ENCODE measurements around the gene TMC1.
"Not testable (repeated sequence)": the region's sequence is repeated elsewhere in the genome, so short reads cannot be mapped to it uniquely, and the experiment has no call there.

The TMC1 gene

GRCh38 chr9:72844440-72844768, 323.0 kb downstream of the TMC1 start:
- no peaks in the 10 kb centered on the region for H3K27me3 Mint-ChIP-seq
- CTCF ChIA-PET = interaction anchor here (1.1 to 1.3 kb wide), 2 partner anchors 12 to 14 kb away, joined by 3 to 4 read pairs; no protein-coding TSS in a partner anchor
- no peak for DNase-seq
- H3K4me3 Mint-ChIP-seq = no peak overlapping the region
- no peaks in the 10 kb centered on the region for H3K36me3 Mint-ChIP-seq
- peaks cover 4% of the 10 kb centered on the region for H3K9me3 Mint-ChIP-seq
- no peak overlapping the region for H3K27ac Mint-ChIP-seq
- H3K4me1 Mint-ChIP-seq = no peaks in the 10 kb centered on the region

- not testable (repeated sequence) for H3K27me3 Mint-ChIP-seq, H3K36me3 Mint-ChIP-seq, H3K4me1 Mint-ChIP-seq, DNase-seq, H3K27ac Mint-ChIP-seq, H3K9me3 Mint-ChIP-seq, H3K4me3 Mint-ChIP-seq
- CTCF ChIA-PET = interaction anchor here (1.3 to 2.1 kb wide), 2 partner anchors 12 to 13 kb away, joined by 3 to 8 read pairs; no protein-coding TSS in a partner anchor
Measured at GRCh38 chr9:72845052-72845451, 323.6 kb downstream of the TMC1 start.

- H3K27me3 Mint-ChIP-seq, CTCF ChIA-PET, H3K36me3 Mint-ChIP-seq, H3K4me1 Mint-ChIP-seq, H3K9me3 Mint-ChIP-seq, DNase-seq, H3K4me3 Mint-ChIP-seq, H3K27ac Mint-ChIP-seq: not testable (repeated sequence)
Measured at GRCh38 chr9:72850209-72850608, 328.8 kb downstream of the TMC1 start.

DNA sequence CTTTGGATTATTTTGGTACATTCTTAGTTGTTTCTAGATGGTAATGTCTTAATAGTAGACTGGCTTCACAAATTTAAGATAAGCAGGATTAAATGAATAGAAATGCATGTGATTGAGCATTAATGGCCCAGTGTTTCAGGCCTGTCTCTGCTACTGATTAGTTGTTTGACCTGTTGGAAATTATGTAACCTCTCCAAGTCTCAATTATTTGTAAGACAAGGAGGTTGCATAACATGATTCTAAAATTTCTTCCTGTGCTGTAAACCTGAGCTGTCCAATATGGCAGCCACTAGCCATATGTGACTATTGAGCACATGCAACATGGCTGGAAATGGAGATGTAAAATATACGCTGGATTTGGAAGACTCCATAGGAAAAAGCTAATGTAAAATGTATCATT, 333.9 kb downstream of the TMC1 start:
- CTCF ChIA-PET = interaction anchor here (1.0 kb wide), 1 partner anchor 167 kb away, joined by 4 read pairs; no protein-coding TSS in a partner anchor
- no peak for DNase-seq
- no peaks in the 10 kb centered on the region for H3K27me3 Mint-ChIP-seq
- no peaks in the 10 kb centered on the region for H3K9me3 Mint-ChIP-seq
- no peak overlapping the region for H3K4me3 Mint-ChIP-seq
- no peaks in the 10 kb centered on the region for H3K36me3 Mint-ChIP-seq
- H3K27ac Mint-ChIP-seq = no peak overlapping the region
- H3K4me1 Mint-ChIP-seq = no peaks in the 10 kb centered on the region

GRCh38 chr9:72855890-72856523, 334.6 kb downstream of the TMC1 start:
- H3K27me3 Mint-ChIP-seq = no peaks in the 10 kb centered on the region
- CTCF ChIA-PET = interaction anchor here (1.0 to 1.1 kb wide), 2 partner anchors 12 to 167 kb away, joined by 4 read pairs; no protein-coding TSS in a partner anchor

DNA sequence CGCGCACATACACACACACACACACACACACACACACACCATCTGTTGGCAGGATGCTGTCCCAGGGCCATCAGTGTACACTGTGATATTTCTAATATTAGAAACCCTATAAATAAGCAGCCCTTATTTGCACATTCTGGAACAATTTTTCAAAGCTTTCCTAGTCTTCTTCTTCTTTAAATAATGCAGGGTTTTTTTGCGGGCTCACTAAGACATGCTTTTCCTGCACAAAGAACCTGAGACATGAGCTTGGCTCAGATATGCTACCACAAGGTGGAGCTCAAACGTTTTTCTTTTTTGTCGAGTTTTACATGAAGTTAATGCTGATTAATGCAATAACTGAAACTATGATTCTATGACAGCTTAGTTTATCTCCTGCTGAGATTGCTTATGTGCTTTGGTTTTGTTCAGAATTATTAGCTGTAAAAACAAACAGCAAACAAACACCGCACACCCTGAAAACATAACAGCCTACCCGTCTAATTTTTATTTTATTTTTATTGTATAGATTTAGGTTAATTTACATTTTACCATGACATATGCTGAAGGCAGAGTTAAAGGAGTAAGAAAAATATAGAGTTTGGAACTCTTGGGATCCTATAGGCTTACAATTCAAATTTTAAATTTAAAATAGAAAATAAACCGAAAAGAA, 335.7 kb downstream of the TMC1 start:
- Mint-ChIP-seq H3K27me3 (no peaks in the 10 kb centered on the region), H3K9me3 (no peaks in the 10 kb centered on the region), H3K4me1 (no peaks in the 10 kb centered on the region), H3K27ac (no peak overlapping the region), H3K36me3 (no peaks in the 10 kb centered on the region), H3K4me3 (no peak overlapping the region)
- no peak for DNase-seq
- CTCF ChIA-PET = interaction anchor here (1.1 to 1.5 kb wide), 5 partner anchors 11 to 585 kb away, joined by 3 to 8 read pairs (median 4); no protein-coding TSS in a partner anchor

More at GRCh38 chr9:72855890-72856523, 334.6 kb downstream of the TMC1 start:
- H3K27ac Mint-ChIP-seq = no peak overlapping the region
- H3K36me3 Mint-ChIP-seq = no peaks in the 10 kb centered on the region
- no peak overlapping the region for H3K4me3 Mint-ChIP-seq
- no peaks in the 10 kb centered on the region for H3K4me1 Mint-ChIP-seq
- no peak for DNase-seq
- H3K9me3 Mint-ChIP-seq = no peaks in the 10 kb centered on the region

GRCh38 chr9:72857624-72857996, 336.2 kb downstream of the TMC1 start:
- no peaks in the 10 kb centered on the region for H3K4me1 Mint-ChIP-seq
- no peaks in the 10 kb centered on the region for H3K36me3 Mint-ChIP-seq
- CTCF ChIA-PET = interaction anchor here (1.0 to 1.5 kb wide), 7 partner anchors 12 to 586 kb away, joined by 3 to 8 read pairs (median 3); no protein-coding TSS in a partner anchor
- no peaks in the 10 kb centered on the region for H3K27me3 Mint-ChIP-seq
- DNase-seq = no peak
- H3K4me3 Mint-ChIP-seq = no peak overlapping the region
- no peaks in the 10 kb centered on the region for H3K9me3 Mint-ChIP-seq
- H3K27ac Mint-ChIP-seq = no peak overlapping the region

DNA sequence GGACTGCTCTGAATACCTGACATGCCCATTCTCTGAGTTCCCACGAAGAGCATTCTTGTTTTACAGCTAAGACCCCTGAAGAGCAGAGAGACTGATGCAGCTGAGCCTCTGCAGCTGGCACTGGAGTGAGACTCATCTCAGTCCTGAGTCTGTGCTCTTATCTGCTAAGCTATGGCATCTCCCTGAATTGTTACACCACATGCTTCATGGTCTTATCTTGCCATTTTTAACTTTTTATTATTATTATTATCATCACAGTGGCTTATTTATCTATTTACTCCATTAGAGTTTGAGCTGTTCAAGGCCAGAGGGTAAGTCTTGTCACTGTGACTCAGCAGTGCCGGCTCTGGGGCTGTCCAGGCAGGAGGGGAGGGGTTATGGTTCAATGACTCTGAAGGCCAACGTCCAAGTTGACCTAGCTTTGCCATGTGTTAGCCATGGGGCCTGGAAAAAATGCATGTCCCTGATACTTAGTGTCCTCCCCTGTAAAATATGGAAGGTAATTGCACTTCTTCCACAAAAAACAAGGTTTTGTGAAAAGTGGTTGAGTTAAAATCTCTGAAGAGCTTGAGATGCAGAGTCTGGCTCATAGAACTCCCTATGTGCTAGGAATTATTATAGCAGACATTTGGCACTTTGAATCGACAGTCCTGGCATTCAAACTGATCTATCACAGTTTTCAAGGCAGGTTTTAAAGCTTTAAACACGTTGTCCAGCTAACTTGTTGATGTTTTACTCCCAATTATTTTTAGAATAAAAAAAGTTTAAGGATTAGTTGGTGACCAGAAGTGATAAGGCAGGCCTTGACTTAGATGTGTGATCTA, 336.9 kb downstream of the TMC1 start:
- no peak for DNase-seq
- Mint-ChIP-seq H3K27me3 (no peaks in the 10 kb centered on the region), H3K4me1 (no peaks in the 10 kb centered on the region), H3K9me3 (no peaks in the 10 kb centered on the region), H3K36me3 (no peaks in the 10 kb centered on the region), H3K4me3 (no peak overlapping the region), H3K27ac (no peak overlapping the region)
- CTCF ChIA-PET = interaction anchor here (1.0 to 1.5 kb wide), 7 partner anchors 12 to 586 kb away, joined by 3 to 8 read pairs (median 3); no protein-coding TSS in a partner anchor

DNA sequence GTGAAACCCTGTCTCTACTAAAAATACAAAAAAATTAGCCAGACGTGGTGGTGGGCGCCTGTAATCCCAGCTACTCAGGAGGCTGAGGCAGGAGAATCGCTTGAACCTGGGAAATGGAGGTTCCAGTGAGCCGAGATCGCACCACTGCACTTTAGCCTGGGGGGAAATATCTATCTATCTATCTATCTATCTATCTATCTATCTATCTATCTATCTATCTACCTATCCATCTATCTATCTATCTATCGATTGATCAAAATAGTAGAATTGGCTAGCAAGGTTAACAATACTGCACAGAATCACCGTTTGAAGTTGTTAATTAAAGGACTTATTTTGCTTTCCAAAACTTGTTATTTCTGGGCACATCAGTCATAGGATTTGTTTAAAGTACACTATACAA, 341.4 kb downstream of the TMC1 start:
- H3K27ac Mint-ChIP-seq, CTCF ChIA-PET, H3K36me3 Mint-ChIP-seq, H3K4me1 Mint-ChIP-seq, H3K4me3 Mint-ChIP-seq, H3K27me3 Mint-ChIP-seq, H3K9me3 Mint-ChIP-seq, DNase-seq: not testable (repeated sequence)

GRCh38 chr9:72863456-72864094, 342.2 kb downstream of the TMC1 start:
- no peaks in the 10 kb centered on the region for H3K9me3 Mint-ChIP-seq
- peaks cover 9% of the 10 kb centered on the region for H3K27me3 Mint-ChIP-seq
- no peak overlapping the region for H3K4me3 Mint-ChIP-seq
- no peaks in the 10 kb centered on the region for H3K4me1 Mint-ChIP-seq
- CTCF ChIA-PET = no interaction called here
- no peak overlapping the region for H3K27ac Mint-ChIP-seq
- H3K36me3 Mint-ChIP-seq = no peaks in the 10 kb centered on the region
- DNase-seq = no peak

DNA sequence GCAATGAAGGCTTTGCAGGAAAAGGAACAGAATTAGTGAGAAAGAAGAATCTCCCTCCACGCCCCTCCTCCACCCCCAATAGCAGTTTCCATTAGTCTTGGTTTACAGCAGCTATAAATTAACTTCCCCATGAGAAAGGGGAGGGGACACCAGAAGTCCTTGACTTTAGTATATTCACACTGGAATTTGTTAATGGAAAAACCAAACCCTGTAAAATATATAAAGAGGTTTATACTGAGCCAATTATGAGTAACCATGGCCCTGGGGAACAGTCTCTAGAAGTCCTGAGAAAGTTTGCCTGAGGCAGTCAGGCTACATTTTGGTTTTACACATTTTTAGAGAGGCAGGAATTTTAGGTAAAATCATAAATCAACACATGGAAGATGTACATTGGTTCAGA, 342.9 kb downstream of the TMC1 start:
- DNase-seq = no peak
- H3K4me1 Mint-ChIP-seq = no peaks in the 10 kb centered on the region
- H3K27me3 Mint-ChIP-seq = peaks cover 9% of the 10 kb centered on the region
- no peak overlapping the region for H3K27ac Mint-ChIP-seq
- no peak overlapping the region for H3K4me3 Mint-ChIP-seq
- no peaks in the 10 kb centered on the region for H3K36me3 Mint-ChIP-seq
- CTCF ChIA-PET = no interaction called here
- no peaks in the 10 kb centered on the region for H3K9me3 Mint-ChIP-seq

GRCh38 chr9:72871685-72872084, 350.3 kb downstream of the TMC1 start:
- H3K4me1 Mint-ChIP-seq = no peaks in the 10 kb centered on the region
- CTCF ChIA-PET = interaction anchor here (0.7 to 1.5 kb wide), 7 partner anchors 14 to 591 kb away, joined by 3 to 6 read pairs (median 3); no protein-coding TSS in a partner anchor
- no peaks in the 10 kb centered on the region for H3K9me3 Mint-ChIP-seq
- no peak for DNase-seq
- peaks cover 6% of the 10 kb centered on the region for H3K27me3 Mint-ChIP-seq
- no peak overlapping the region for H3K27ac Mint-ChIP-seq
- no peaks in the 10 kb centered on the region for H3K36me3 Mint-ChIP-seq
- no peak overlapping the region for H3K4me3 Mint-ChIP-seq

DNA sequence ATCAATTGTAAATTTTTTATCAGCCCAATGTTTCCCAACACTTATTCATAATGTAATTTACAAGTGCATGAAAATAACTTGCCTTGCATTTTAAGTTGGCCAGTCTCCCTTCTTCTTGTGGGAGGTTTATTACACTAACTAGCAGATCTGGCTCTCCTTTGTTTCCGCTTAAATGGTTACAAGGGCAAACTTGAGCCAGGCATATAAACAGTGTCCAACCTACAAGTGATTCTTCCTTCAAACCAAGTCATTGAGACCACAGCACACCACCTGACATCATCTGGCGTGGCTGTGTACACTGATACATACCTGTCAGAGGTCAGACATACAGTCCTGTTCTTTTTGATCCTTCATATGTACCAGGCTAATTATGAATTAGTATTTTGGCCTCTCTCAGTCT, 351.3 kb downstream of the TMC1 start:
- H3K4me1 Mint-ChIP-seq = no peaks in the 10 kb centered on the region
- CTCF ChIA-PET = interaction anchor here (1.5 kb wide), 1 partner anchor 149 kb away, joined by 6 read pairs; no protein-coding TSS in a partner anchor

DNA sequence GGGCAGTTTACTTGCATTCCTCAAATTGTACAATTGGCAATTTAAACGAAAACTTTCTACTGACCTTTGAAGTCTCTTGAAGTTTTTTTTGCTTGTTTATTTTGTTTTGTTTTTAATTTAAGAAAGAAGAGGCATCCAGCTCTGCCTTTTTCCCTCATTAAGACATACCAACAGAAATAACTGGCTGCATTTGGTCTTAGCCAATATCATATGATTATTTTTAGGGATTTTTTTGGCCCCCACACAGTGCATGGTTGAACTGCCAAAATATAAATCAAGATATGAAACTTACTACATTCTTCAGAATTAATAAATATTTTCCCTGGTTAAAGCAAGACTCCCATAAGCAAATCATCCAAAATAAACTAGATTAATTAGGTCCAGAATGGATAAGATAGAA, 352.0 kb downstream of the TMC1 start:
- Mint-ChIP-seq H3K4me1 (no peaks in the 10 kb centered on the region), H3K4me3 (no peak overlapping the region), H3K27me3 (no peaks in the 10 kb centered on the region), H3K27ac (no peak overlapping the region), H3K9me3 (no peaks in the 10 kb centered on the region), H3K36me3 (no peaks in the 10 kb centered on the region)
- CTCF ChIA-PET = no interaction called here
- no peak for DNase-seq

More for the DNA sequence above, 351.3 kb downstream of the TMC1 start:
- H3K4me3 Mint-ChIP-seq = no peak overlapping the region
- H3K27me3 Mint-ChIP-seq = peaks cover 5% of the 10 kb centered on the region
- no peaks in the 10 kb centered on the region for H3K36me3 Mint-ChIP-seq
- H3K9me3 Mint-ChIP-seq = no peaks in the 10 kb centered on the region
- DNase-seq = no peak
- no peak overlapping the region for H3K27ac Mint-ChIP-seq
